Motor neuron (in vitro differentiated cells): ENCODE measurements around the gene DCAF5. TPM values are rescaled to one million over a fixed set of nuclear protein-coding genes. Genes with fewer than 3 reads are reported as not detected.
A peak's percentile ranks its signal among the peaks of the same experiment; 100 is the strongest.

Source experiments
- ATAC-seq, 8 experiments: fragments of 200-7000 bp; cut with Tn5 transposase; replicated peaks in 6 of 8; 2 replicates each; pipeline ENCODE4 v1.8.0; 2021; ENCODE audit warnings: mild to moderate bottlenecking in 8 of 8, moderate library complexity in 8 of 8
- H3K27ac ChIP-seq, 2 donors: fragments of 250-450 bp; sonication (Bioruptor Pico); 2 replicates each; pipeline ENCODE4 v1.9.0; 2021; ENCODE audit warnings: antibody characterized with exemption in 2 of 2, mild to moderate bottlenecking in 2 of 2, moderate library complexity in 1 of 2
- H3K4me1 ChIP-seq, 2 donors: fragments of 250-450 bp; sonication (Bioruptor Pico); replicated peaks in 1 of 2; 2 replicates each; pipeline ENCODE4 v1.6.1; 2021; ENCODE audit warnings: antibody characterized with exemption in 2 of 2, mild to moderate bottlenecking in 2 of 2, moderate library complexity in 1 of 2
- H3K4me3 ChIP-seq, 5 donors: fragments of 250-450 bp; sonication (Bioruptor Pico); 2 replicates each; pipeline ENCODE4 v1.9.0; 2021; ENCODE audit warnings: antibody characterized with exemption in 5 of 5, mild to moderate bottlenecking in 5 of 5, moderate library complexity in 4 of 5
- WGBS, 10 experiments: fragments of 450-650 bp; shearing (Covaris generic); methylation state at CpG; one replicate each; pipeline ENCODE4 v1.0.0; 2022; 5-methylcytosine and 5-hydroxymethylcytosine counted together
- in situ Hi-C, 9 experiments: fragments of 400-800 bp; cut with MboI; loops; one replicate each; pipeline ENCODE4 v1.15.0; 2021; ENCODE audit warnings: low sequenced_read_pairs in 9 of 9, low pct_unique_long_range_greater_than_20kb in 2 of 9; ENCODE audit not compliant: unreplicated experiment in 9 of 9
- total RNA-seq, 8 experiments: library from RNA; unstranded; fragments of 300-600 nt; gene quantifications; 2 replicates each; pipeline versions ENCODE4 v1.2.3 to v1.2.4, GENCODE V29; 2022

Gene DCAF5
- total RNA-seq, 8 experiments from 2014 or later, result 20.5 to 42.0 (median 27.5) TPM

DNA sequence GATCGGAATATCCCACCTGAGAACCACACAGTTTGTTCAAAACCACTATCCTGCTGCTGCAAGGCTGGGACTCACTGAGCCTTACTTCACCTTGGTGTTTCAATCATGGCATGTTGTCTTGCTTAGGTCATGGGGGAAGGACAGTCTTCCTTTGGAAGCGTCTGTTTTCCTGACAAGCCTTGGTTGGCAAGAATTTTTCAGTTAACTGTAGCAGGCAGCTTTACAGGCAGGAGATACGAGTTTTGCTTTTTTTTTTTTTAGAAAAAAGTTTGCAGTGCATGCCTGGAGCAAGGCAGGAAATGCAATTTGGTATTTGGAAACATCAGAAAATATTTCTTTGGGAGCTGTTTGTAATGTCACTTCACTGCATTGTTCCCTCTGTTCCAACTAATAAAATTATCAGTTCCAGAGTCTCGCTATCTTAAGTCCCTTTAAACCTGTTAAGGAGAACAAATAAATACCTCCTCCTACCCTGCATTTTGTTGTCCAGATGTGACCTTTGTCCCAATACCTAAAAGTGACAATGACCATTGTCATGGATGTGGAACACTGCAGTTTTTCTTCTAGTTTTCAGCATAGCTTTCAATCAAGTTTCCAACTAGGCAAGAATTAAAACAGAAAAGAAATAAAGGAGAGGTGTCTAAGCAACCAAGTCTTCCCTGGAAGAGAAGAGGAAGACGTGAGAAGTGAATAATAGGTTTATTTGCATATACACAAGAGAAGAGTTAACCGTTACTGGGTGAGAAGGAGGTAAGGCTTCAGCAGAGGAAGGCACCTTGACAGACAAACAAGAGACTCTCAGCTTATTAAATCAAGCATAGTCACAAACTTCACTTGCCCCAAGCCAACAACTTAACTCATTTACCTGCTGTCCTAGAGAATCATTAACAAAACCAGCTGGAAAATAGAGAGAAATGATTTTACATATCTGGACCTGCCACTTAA lies 102.4 kb downstream of the DCAF5 start:
- no peak overlapping the region for H3K27ac ChIP-seq

DNA sequence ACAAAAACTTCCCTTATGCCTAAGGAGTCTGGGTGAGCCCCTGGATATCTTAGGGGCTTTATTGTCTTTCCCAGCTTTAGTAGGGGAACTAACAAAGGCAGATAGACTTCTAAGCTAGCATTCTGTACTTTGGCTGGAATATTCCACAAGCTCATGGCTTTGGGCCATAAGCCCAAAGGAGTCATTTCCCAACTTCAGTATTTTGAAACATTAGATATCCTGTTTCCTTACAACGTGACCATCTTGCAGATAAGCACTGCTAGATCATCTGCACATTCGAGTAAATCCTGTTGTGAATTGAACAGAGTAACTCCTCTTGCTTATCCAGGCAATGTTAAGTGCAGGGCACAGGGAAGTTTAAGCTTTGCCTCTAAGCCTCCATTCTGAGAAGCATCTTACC lies 103.2 kb downstream of the DCAF5 start:
- ATAC-seq, result peak in 1 of 8 experiments; percentile 23
- Histone ChIP-seq H3K4me1 (peaks cover 34 to 39% of the 10 kb centered on the region in 2 donors), H3K27ac (no peak overlapping the region), H3K4me3 (no peak overlapping the region)
- in situ Hi-C loops, result loop anchor here in 1 of 9 experiments (25.0 kb wide), 1 partner anchor 137 kb away; no protein-coding TSS in a partner anchor
- WGBS, 10 experiments, result 0 to 100% (median 31%) methylated on average over 1 to 2 of the region's 2 CpGs; no CpG with 5 or more reads in 2 of the 10 experiments

More for the DNA sequence above, 102.4 kb downstream of the DCAF5 start:
- Histone ChIP-seq H3K4me1 (peaks cover 27 to 31% of the 10 kb centered on the region in 2 donors), H3K4me3 (no peak overlapping the region)
- 31 to 71% (median 52%) methylated on average over 3 to 6 of the region's 6 CpGs; no CpG with 5 or more reads in 1 of the 10 experiments for WGBS, 10 experiments
- ATAC-seq, result no peak
- in situ Hi-C loops, result loop anchor here in 1 of 9 experiments (25.0 kb wide), 1 partner anchor 138 kb away; no protein-coding TSS in a partner anchor

DNA sequence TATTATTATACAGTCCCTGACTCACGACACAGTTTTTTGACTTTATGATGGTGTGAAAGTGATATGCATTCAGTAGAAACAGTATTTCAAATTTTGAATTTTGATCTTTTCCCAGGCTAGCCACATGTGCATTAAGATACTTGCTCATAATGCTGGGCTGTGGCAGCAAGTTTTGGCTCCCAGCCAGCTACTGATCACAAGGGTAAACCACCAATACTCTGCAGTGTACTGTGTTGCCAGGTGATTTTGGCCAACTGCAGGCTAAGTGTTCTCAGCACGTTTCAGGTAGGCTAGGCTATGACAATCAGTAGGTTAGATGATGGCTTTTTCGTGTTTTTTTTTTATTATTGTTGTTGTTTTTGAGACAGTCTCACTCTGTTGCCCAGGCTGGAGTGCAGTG lies 104.5 kb downstream of the DCAF5 start:
- 78 to 100% (median 100%) methylated on average over 1 to 3 of the region's 3 CpGs; no CpG with 5 or more reads in 2 of the 10 experiments for WGBS, 10 experiments
- Histone ChIP-seq H3K4me1 (peaks cover 34 to 40% of the 10 kb centered on the region in 2 donors), H3K4me3 (no peak overlapping the region), H3K27ac (no peak overlapping the region)
- in situ Hi-C loops, result no loop called here
- peak in 2 of 8 experiments; percentile 15 to 53 for ATAC-seq

DNA sequence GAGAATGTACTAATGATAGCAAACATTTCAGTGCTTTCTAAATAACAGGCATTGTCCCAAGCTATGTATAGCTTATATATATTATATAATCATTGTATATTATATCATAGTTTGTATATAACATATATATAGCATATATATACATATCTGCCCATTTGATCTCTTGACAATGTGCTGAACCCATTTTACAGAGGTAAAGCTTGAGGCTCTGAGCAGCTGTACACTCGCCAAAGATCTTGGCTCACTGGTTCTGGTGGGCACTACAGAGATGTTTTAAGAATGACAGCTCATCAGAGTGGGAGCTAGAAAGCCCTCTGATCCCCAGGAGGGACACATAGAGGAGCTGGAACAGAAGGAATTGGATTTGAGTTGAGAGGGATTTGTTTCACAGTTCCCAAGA lies 105.7 kb downstream of the DCAF5 start:
- H3K4me1 ChIP-seq, result peaks cover 34 to 42% of the 10 kb centered on the region in 2 donors
- H3K4me3 ChIP-seq, result no peak overlapping the region
- ATAC-seq, result no peak
- 100% methylated on average over 1 of the region's 1 CpG; no CpG with 5 or more reads in 5 of the 10 experiments for WGBS, 10 experiments
- in situ Hi-C loops, result no loop called here
- H3K27ac ChIP-seq, result no peak overlapping the region

- peaks cover 35 to 44% of the 10 kb centered on the region in 2 donors for H3K4me1 ChIP-seq
- in situ Hi-C loops, result no loop called here
- peak in 3 of 8 experiments; percentile 3 to 38 (median 10) for ATAC-seq
- H3K4me3 ChIP-seq, result no peak overlapping the region
- H3K27ac ChIP-seq, result no peak overlapping the region
- WGBS, 10 experiments, result 0 to 90% (median 34%) methylated on average over 2 to 5 of the region's 7 CpGs; no CpG with 5 or more reads in 2 of the 10 experiments
Measured at GRCh38 chr14:69046476-69046860, 106.5 kb downstream of the DCAF5 start.

GRCh38 chr14:69045857-69046475 lies 107.0 kb downstream of the DCAF5 start:
- 0 to 100% (median 15%) methylated on average over 1 to 5 of the region's 7 CpGs; no CpG with 5 or more reads in 2 of the 10 experiments for WGBS, 10 experiments
- ATAC-seq, result peak; percentile 60 to 94 (median 90)
- in situ Hi-C loops, result no loop called here
- Histone ChIP-seq H3K27ac (no peak overlapping the region), H3K4me3 (no peak overlapping the region), H3K4me1 (peaks cover 35 to 39% of the 10 kb centered on the region in 2 donors)

GRCh38 chr14:69044965-69045555 lies 107.9 kb downstream of the DCAF5 start:
- Histone ChIP-seq H3K27ac (no peak overlapping the region), H3K4me1 (peaks cover 29 to 30% of the 10 kb centered on the region in 2 donors), H3K4me3 (no peak overlapping the region)
- WGBS, 10 experiments, result 16 to 100% (median 76%) methylated on average over 1 to 4 of the region's 6 CpGs; no CpG with 5 or more reads in 4 of the 10 experiments
- no peak for ATAC-seq
- in situ Hi-C loops, result no loop called here

- in situ Hi-C loops, result no loop called here
- Histone ChIP-seq H3K4me3 (no peak overlapping the region), H3K27ac (no peak overlapping the region), H3K4me1 (peaks cover 26 to 29% of the 10 kb centered on the region in 2 donors)
- WGBS, 10 experiments, result 78 to 100% (median 100%) methylated on average over 1 of the region's 2 CpGs; no CpG with 5 or more reads in 5 of the 10 experiments
- ATAC-seq, result no peak
Measured at GRCh38 chr14:69044296-69044695, 108.6 kb downstream of the DCAF5 start.

DNA sequence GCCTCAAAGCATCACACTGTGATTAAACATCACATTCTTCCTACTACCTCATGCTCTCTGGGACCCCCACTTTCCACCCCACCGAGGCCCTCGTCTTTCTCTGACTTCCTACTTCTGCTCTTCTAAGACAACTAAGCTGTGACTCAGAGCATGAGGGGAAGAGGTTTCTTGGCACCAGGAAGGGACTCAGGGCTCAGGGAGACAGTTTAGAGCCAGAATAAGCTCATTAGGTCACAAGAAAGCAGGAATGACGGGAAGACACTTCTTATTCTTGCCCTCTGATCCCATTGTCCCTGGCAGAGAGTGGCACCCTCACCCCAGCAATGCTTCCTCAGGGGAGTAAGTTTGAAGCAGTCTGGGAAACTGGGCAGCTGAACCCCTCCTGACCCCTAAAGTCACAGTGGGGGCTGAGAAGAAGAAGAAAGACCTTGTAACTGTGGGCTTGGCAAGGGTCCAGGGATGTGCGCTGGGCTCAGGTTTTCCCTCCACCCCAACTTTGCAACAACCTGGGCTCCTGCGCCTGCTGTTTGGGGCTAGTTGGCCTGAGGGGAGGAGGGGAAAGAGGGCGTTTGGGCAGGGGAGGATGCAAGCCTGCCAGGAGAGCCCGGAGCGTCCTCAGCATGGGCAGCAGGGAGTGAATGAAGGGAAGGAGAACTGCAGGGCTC lies 109.2 kb downstream of the DCAF5 start:
- Histone ChIP-seq H3K4me3 (no peak overlapping the region), H3K4me1 (peaks cover 29% of the 10 kb centered on the region in 2 donors), H3K27ac (no peak overlapping the region)
- in situ Hi-C loops, result no loop called here
- ATAC-seq, result no peak
- WGBS, 10 experiments, result 76 to 92% (median 80%) methylated on average over 1 to 6 of the region's 8 CpGs; no CpG with 5 or more reads in 7 of the 10 experiments

GRCh38 chr14:69042787-69043444 lies 110.0 kb downstream of the DCAF5 start:
- in situ Hi-C loops, result no loop called here
- no peak for ATAC-seq
- 45 to 81% (median 70%) methylated on average over 1 to 9 of the region's 10 CpGs for WGBS, 10 experiments
- H3K27ac ChIP-seq, result no peak overlapping the region
- no peak overlapping the region for H3K4me3 ChIP-seq
- peaks cover 29 to 37% of the 10 kb centered on the region in 2 donors for H3K4me1 ChIP-seq

GRCh38 chr14:69042299-69042698 lies 110.6 kb downstream of the DCAF5 start:
- no peak overlapping the region for H3K27ac ChIP-seq
- H3K4me3 ChIP-seq, result no peak overlapping the region
- peaks cover 29 to 43% of the 10 kb centered on the region in 2 donors for H3K4me1 ChIP-seq
- in situ Hi-C loops, result no loop called here
- ATAC-seq, result no peak
- 17 to 75% (median 29%) methylated on average over 1 to 3 of the region's 3 CpGs; no CpG with 5 or more reads in 2 of the 10 experiments for WGBS, 10 experiments

- ATAC-seq, result peak in 2 of 8 experiments; percentile 2 to 7
- 0 to 80% (median 30%) methylated on average over 1 to 7 of the region's 7 CpGs; no CpG with 5 or more reads in 4 of the 10 experiments for WGBS, 10 experiments
- H3K4me1 ChIP-seq, result peaks cover 29 to 48% of the 10 kb centered on the region in 2 donors
- H3K27ac ChIP-seq, result no peak overlapping the region
- no peak overlapping the region for H3K4me3 ChIP-seq
- in situ Hi-C loops, result no loop called here
Measured at GRCh38 chr14:69041783-69042182, 111.1 kb downstream of the DCAF5 start.
